Esophagus muscularis mucosa (tissue), 4 donors: ENCODE results near the gene PIK3C2A. TPM values are rescaled to one million over a fixed set of nuclear protein-coding genes. Genes with fewer than 3 reads are reported as not detected.

Source experiments
- DNase-seq: peaks from one replicate; pipeline ENCODE4 v3.0.0-alpha.2; 2017; ENCODE audit errors: extremely low spot score
- H3K27ac ChIP-seq, 4 donors: fragments of 200-600 bp; sonication (generic); replicated peaks in 1 of 4; 1 replicate in 3 of 4; 2 replicates in 1 of 4; pipeline ENCODE4 v1.5.1; 2016 to 2019; ENCODE audit warnings: mild to moderate bottlenecking in 1 of 4
- H3K27me3 ChIP-seq, 4 donors: fragments of 200-600 bp; sonication (generic); one replicate each; pipeline versions ENCODE4 v1.5.1 to v1.6.0; 2016 to 2019
- H3K36me3 ChIP-seq, 4 donors: fragments of 200-600 bp; sonication (generic); one replicate each; pipeline ENCODE4 v1.5.1; 2016 to 2019
- H3K4me1 ChIP-seq, 4 donors: fragments of 200-600 bp; sonication (generic); one replicate each; pipeline ENCODE4 v1.5.1; 2016 to 2019
- H3K4me3 ChIP-seq, 4 donors: fragments of 200-600 bp; sonication (generic); 1 replicate in 2 of 4; 2 replicates in 2 of 4; pipeline ENCODE4 v1.5.1; 2016 to 2019; ENCODE audit warnings: mild to moderate bottlenecking in 4 of 4, moderate library complexity in 1 of 4
- H3K9me3 ChIP-seq, 4 donors: fragments of 200-600 bp; sonication (generic); 1 replicate in 3 of 4; 2 replicates in 1 of 4; pipeline ENCODE4 v1.5.1; 2016 to 2019
- CTCF ChIP-seq, 3 experiments: fragments of 200-600 bp in 2 of 3; fragments of 450-650 bp in 1 of 3; sonication (generic) in 2 of 3; IDR thresholded peaks; one replicate each; pipeline ENCODE4 v1.5.1; 2017 to 2019; ENCODE audit warnings: antibody characterized with exemption in 3 of 3, mild to moderate bottlenecking in 2 of 3, moderate library complexity in 1 of 3
- EP300 ChIP-seq: sonication (generic); formaldehyde crosslinking; IDR thresholded peaks from one replicate; pipeline ENCODE4 v1.6.1; 2017; ENCODE audit warnings: antibody characterized with exemption
- POLR2A ChIP-seq: fragments of 450-650 bp; IDR thresholded peaks from one replicate; pipeline ENCODE4 v1.6.1; 2017; ENCODE audit warnings: antibody characterized with exemption, moderate library complexity, mild to moderate bottlenecking, low read depth
- POLR2AphosphoS5 ChIP-seq, 2 donors: sonication (generic); formaldehyde crosslinking; IDR thresholded peaks; one replicate each; pipeline ENCODE4 v1.6.1; 2017; ENCODE audit warnings: antibody characterized with exemption in 2 of 2
- WGBS: methylation state at CpG from one replicate; pipeline ENCODE4 v1.1.5; 2018; 5-methylcytosine and 5-hydroxymethylcytosine counted together
- intact Hi-C: fragments of 100-400 bp; cut with DNase I; formaldehyde crosslinking; loops from one replicate; pipeline ENCODE4 v1.15.1; 2023
- total RNA-seq, 4 donors: library from RNA; depleted of rRNA; stranded (reverse); fragments of >200 nt; gene quantifications; one replicate each; pipeline versions ENCODE4 v1.1.0 to v1.2.1, GENCODE V29; 2016

The PIK3C2A gene
- total RNA-seq, 4 donors from 2014 or later = 62.1 to 85.3 (median 72.7) TPM

DNA sequence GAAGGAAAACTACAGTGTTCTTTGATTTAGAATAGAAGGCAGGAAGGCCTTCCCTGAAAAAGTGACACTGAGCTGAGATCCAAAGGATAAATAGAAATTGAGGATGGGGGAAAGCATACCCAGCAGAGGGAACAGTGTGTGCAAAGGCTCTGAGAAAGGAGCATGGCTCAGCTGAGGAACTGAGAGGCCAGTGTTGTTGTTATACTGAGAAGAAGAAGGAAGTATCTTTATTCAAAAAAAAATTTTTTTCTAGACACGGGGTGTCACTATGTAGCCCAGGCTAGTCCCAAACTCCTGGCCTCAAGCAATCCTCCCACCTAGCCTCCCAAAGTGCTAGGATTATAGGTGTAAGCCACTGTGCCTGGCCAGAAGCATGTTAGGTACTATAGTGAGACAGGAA is 3.5 kb upstream of the PIK3C2A start:
- intact Hi-C loops = loop anchor here (5.0 kb wide), 1 partner anchor 71 kb away; no protein-coding TSS in a partner anchor
- H3K27ac ChIP-seq = no peak overlapping the region
- no peak for TF ChIP-seq EP300
- no peak for TF ChIP-seq POLR2AphosphoS5 (IDR thresholded peaks at IDR 0.05)
- no peak for TF ChIP-seq POLR2A
- TF ChIP-seq CTCF (IDR thresholded peaks at IDR 0.05) = no peak
- DNase-seq = no peak
- H3K4me3 ChIP-seq = no peak overlapping the region
- no peaks in the 10 kb centered on the region for H3K9me3 ChIP-seq
- WGBS = 75% methylated on average over 1 of the region's 1 CpG
- H3K36me3 ChIP-seq = no peaks in the 10 kb centered on the region
- no peaks in the 10 kb centered on the region for H3K27me3 ChIP-seq
- H3K4me1 ChIP-seq = peaks cover 16 to 30% (median 25%) of the 10 kb centered on the region in 4 donors

DNA sequence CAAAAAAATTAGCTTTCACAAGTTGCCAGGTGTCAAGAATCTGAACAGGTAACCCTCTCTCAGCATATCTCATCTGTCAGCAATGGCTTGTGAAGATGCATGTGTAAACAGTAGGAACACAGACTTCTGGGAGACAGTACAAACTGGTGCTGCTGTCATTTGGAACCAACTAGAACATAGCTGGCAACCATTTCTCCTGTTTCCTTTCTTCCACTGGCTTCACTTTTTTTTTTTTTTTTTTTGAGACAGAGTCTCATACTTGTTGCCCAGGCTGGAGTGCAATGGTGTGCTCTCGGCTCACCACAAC is 2.1 kb upstream of the PIK3C2A start:
- intact Hi-C loops = loop anchor here (5.0 kb wide), 2 partner anchors 72 to 133 kb away; partner anchors contain the start of gene RPS13
- no peaks in the 10 kb centered on the region for H3K36me3 ChIP-seq
- no peak for DNase-seq
- H3K4me1 ChIP-seq = peaks cover 17 to 36% (median 32%) of the 10 kb centered on the region in 4 donors
- 100% methylated on average over 1 of the region's 1 CpG for WGBS
- H3K27me3 ChIP-seq = no peaks in the 10 kb centered on the region
- no peak overlapping the region for H3K4me3 ChIP-seq
- H3K27ac ChIP-seq = peak overlapping the region; percentile 41 to 98 (median 98)
- no peaks in the 10 kb centered on the region for H3K9me3 ChIP-seq
- TF ChIP-seq POLR2A (no peak), EP300 (no peak), POLR2AphosphoS5 (IDR thresholded peaks at IDR 0.05) (no peak), CTCF (IDR thresholded peaks at IDR 0.05) (no peak)

- H3K4me3 ChIP-seq = peak overlapping the region; percentile 70 to 98 (median 90)
- peak overlapping the region; percentile 94 to 98 (median 98) for H3K27ac ChIP-seq
- peaks cover 17 to 40% (median 32%) of the 10 kb centered on the region in 4 donors for H3K4me1 ChIP-seq
- WGBS = 6% methylated on average over 23 of the region's 26 CpGs
- H3K27me3 ChIP-seq = no peaks in the 10 kb centered on the region
- TF ChIP-seq POLR2A (no peak), EP300 (no peak), POLR2AphosphoS5 (IDR thresholded peaks at IDR 0.05) (no peak), CTCF (IDR thresholded peaks at IDR 0.05) (no peak)
- H3K9me3 ChIP-seq = no peaks in the 10 kb centered on the region
- peak; percentile 92 for DNase-seq
- peaks cover 0 to 8% (median 3%) of the 10 kb centered on the region in 4 donors for H3K36me3 ChIP-seq
- intact Hi-C loops = loop anchor here (5.0 kb wide), 1 partner anchor 131 kb away; the partner anchor contains the start of gene RPS13
Observed at GRCh38 chr11:17208257-17208999, 642 bp upstream of the PIK3C2A start.

DNA sequence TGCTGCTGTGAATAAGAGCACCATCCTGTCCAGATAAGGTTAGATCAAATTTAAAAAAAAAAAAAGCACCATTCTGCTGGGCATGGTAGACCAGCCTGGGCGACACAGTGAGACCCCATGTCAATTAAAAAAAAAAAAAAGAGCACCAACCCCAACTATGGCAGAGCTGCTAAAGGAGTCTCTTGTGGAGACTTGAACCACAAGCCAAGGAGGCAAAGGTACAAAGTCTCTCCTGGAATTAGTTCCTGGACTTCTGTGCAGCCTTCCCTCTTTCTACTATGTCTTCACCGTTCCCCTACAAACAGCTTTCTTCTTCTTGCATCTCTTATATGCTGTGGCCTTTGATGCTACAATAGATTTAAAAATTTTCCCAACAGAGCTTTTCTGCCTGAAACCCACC is 1.3 kb downstream of the PIK3C2A start:
- Histone ChIP-seq H3K4me1 (peaks cover 22 to 40% (median 32%) of the 10 kb centered on the region in 4 donors), H3K36me3 (peaks cover 0 to 12% (median 3%) of the 10 kb centered on the region in 4 donors), H3K27me3 (no peaks in the 10 kb centered on the region), H3K4me3 (peak overlapping the region; percentile 70 to 98 (median 90)), H3K9me3 (no peaks in the 10 kb centered on the region), H3K27ac (peak overlapping the region; percentile 94 to 98 (median 98))
- intact Hi-C loops = loop anchor here (5.0 kb wide), 1 partner anchor 129 kb away; the partner anchor contains the start of gene RPS13
- no peak for TF ChIP-seq CTCF (IDR thresholded peaks at IDR 0.05)
- no peak for TF ChIP-seq POLR2A
- TF ChIP-seq EP300 = no peak
- TF ChIP-seq POLR2AphosphoS5 (IDR thresholded peaks at IDR 0.05) = no peak
- DNase-seq = no peak
- WGBS = 64% methylated on average over 2 of the region's 2 CpGs
